ENCODE measurements around the gene NT5E.
A peak's percentile ranks its signal among the peaks of the same experiment; 100 is the strongest.

The NT5E gene

GRCh38 chr6:85422996-85423395 lies 26.9 kb upstream of the NT5E start:
- DNase-seq = no peak

- DNase-seq = no peak
These were observed 24.9 kb upstream of the NT5E start for GRCh38 chr6:85424981-85425380.

- no peak for DNase-seq
These were observed 23.9 kb upstream of the NT5E start for GRCh38 chr6:85425997-85426396.

- DNase-seq = no peak
These were observed 21.4 kb upstream of the NT5E start for GRCh38 chr6:85428486-85428885.

GRCh38 chr6:85429346-85429745 lies 20.5 kb upstream of the NT5E start:
- DNase-seq = no peak

- DNase-seq = no peak
These were observed 18.6 kb upstream of the NT5E start for GRCh38 chr6:85431271-85431670.

- DNase-seq = no peak
These were observed 17.3 kb upstream of the NT5E start for GRCh38 chr6:85432554-85432953.

- DNase-seq = no peak
These were observed 14.0 kb upstream of the NT5E start for GRCh38 chr6:85435851-85436250.

- no peak for DNase-seq
These were observed 13.5 kb upstream of the NT5E start for GRCh38 chr6:85436411-85436810.

- DNase-seq = no peak
These were observed 12.9 kb upstream of the NT5E start for GRCh38 chr6:85436939-85437495.

GRCh38 chr6:85443349-85444117 lies 6.3 kb upstream of the NT5E start:
- no peak for DNase-seq

- DNase-seq = peak; percentile 21
These were observed 480 bp upstream of the NT5E start for GRCh38 chr6:85449388-85449817.

GRCh38 chr6:85451565-85452306 lies 1.9 kb downstream of the NT5E start:
- no peak for DNase-seq

- DNase-seq = no peak
These were observed 2.6 kb downstream of the NT5E start for GRCh38 chr6:85452441-85452881.

GRCh38 chr6:85453052-85453451 lies 3.2 kb downstream of the NT5E start:
- DNase-seq = no peak

- DNase-seq = no peak
These were observed 3.6 kb downstream of the NT5E start for GRCh38 chr6:85453490-85453889.

- DNase-seq = no peak
These were observed 5.7 kb downstream of the NT5E start for GRCh38 chr6:85455471-85456026.

- no peak for DNase-seq
These were observed 6.9 kb downstream of the NT5E start for GRCh38 chr6:85456782-85457181.

GRCh38 chr6:85458184-85458583 lies 8.3 kb downstream of the NT5E start:
- DNase-seq = no peak

- DNase-seq = no peak
These were observed 8.9 kb downstream of the NT5E start for GRCh38 chr6:85458782-85459181.

- no peak for DNase-seq
These were observed 9.5 kb downstream of the NT5E start for GRCh38 chr6:85459224-85459901.

- no peak for DNase-seq
These were observed 10.5 kb downstream of the NT5E start for GRCh38 chr6:85460154-85460920.

All from activated T-cell treated with anti-CD3 and anti-CD28 coated beads for 4 hours (primary cell).